NCI-H524 (cell line): ENCODE results near the gene MARCKS.

Experiments used
- DNase-seq, 2 experiments: peaks; one replicate each; lab custom pipeline; 2025; lab: John Stamatoyannopoulos, UW

MARCKS gene

DNA sequence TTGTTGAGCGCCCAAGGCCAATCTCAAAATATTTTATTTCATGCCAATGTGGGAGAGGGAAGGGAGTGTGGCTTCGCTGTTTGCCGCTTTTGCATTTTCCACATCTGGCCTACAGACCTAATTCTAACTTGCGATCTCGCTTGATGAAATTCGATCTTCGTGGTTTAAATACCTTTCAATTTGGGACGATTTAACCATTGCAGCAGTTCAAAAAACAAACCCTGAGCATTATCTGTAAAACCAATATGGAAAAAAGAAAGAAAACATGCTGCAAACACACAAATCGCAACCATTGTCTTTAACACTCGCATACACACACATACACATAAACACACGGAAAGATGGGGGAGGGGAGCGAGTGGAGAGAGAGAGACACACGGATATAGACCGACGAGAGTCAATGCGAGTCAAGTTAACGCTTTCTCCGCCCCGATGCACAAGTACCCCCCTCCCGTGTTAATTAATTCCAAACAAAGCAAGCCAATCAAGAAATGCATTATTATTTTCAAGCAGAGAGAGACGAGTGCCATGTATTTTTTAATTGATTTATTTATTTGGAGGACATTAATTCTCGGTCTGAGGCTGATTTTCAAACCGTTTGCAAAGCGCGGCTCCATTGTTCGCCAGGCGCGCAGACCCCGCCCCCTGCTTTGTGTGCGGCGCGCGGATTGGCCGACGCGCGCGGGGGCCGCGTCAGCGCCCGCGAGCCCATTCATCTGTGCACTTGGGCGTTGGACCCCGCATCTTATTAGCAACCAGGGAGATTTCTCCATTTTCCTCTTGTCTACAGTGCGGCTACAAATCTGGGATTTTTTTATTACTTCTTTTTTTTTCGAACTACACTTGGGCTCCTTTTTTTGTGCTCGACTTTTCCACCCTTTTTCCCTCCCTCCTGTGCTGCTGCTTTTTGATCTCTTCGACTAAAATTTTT, at the start of gene MARCKS:
Gene MARCKS, plus strand, starts transcription at position 721 of the 931 bp plus-strand sequence. CDS start 401 bp downstream, outside the sequence.
- peak; percentile 85 to 92 for DNase-seq

- DNase-seq, result no peak
These were observed 47.3 kb upstream of the MARCKS start for GRCh38 chr6:113809826-113810225.

DNA sequence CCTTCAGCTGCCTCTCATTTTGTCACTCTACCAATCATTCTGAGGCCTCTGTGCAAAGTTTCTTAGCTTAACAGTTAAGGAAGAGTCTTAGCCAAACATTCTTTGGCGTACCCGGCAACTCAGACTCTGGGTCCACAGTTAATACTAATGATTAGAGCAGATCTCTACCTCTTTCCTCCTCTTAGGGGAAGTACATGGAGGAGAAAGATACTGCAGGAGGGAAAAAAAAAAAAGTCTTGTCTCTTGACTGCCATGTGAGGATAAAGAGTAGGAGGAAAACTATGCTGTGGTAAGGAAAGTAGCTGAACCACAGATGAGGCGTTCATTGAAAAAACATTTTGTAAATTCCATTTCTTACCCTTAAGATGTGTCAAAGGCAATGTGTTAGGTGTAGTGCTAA, 44.0 kb upstream of the MARCKS start:
- DNase-seq, result no peak

GRCh38 chr6:113818578-113818977, 38.6 kb upstream of the MARCKS start:
- DNase-seq, result no peak

DNA sequence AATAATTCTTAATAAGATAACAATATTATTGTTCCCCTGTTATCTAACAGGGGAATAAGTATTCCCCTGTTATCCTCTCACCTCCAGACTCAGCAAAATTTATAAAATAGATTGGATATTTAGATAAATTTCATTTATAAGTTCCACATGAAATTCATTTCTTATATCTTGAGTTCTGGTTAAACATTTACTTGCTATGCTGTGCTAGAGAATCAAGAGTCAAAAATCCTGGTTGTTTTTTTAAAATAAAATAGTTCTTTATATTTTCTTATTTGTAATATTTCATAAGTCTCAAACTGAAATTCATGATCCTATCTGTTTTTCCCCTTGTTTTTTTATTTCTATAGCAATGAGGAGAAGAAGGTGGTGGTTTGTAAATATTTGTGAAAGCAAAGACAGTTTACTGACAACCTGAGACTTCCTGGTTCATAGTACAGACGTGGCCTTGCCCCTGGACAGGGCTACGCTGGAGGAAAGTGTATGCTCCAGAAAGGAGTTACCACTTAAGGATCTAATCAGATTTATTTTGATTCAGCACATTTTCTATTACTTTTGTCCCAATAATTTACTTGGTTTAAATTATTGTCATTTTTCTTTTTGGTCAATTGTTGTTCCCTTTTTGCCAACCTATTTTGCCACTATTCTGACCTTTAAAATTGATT, 37.8 kb upstream of the MARCKS start:
- no peak for DNase-seq

GRCh38 chr6:113820761-113821160, 36.4 kb upstream of the MARCKS start:
- DNase-seq, result no peak

GRCh38 chr6:113821445-113821844, 35.7 kb upstream of the MARCKS start:
- no peak for DNase-seq

- no peak for DNase-seq
These were observed 33.2 kb upstream of the MARCKS start for GRCh38 chr6:113823916-113824315.

GRCh38 chr6:113824411-113824810, 32.7 kb upstream of the MARCKS start:
- no peak for DNase-seq

DNA sequence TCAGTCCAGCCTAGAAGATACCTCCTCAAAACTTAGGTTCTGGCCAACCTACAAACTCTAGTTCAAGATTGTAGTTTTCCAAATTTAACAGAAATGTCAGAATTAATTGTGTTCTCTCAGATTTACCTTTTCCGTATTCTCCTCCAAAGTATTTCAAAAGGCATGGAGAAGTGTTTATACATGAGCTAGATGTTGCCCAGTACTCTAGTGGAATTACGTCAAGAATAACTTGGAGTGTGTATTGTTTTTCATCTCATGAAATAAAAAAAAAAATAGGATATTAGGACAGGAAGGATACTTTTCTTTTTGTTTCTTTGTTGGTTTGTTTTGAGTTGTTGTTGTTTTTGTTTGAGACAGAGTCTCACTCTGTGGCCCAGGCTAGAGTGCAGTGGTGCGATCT, 32.3 kb upstream of the MARCKS start:
- DNase-seq, result no peak

DNA sequence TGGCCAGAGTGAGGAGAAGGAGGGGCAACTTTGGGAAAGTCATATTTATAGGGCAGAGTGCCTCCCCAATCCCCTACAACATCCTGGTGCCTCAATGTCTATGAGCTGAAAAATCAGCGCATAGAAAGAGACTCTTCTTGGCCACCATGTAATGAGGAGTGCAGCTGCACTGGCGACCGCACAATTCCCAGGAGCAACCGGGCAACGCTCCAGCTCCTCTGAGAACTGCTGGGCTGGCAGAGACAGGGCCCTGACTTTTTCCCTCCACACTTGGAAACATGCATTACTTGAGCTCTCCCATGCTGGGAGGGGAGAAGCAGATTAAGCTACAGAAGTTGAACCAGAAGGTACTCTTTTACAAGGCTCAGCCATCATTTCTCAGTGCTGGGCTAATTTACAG, 31.4 kb upstream of the MARCKS start:
- peak; percentile 53 to 62 for DNase-seq

- no peak for DNase-seq
These were observed 28.0 kb upstream of the MARCKS start for GRCh38 chr6:113828984-113829695.

DNA sequence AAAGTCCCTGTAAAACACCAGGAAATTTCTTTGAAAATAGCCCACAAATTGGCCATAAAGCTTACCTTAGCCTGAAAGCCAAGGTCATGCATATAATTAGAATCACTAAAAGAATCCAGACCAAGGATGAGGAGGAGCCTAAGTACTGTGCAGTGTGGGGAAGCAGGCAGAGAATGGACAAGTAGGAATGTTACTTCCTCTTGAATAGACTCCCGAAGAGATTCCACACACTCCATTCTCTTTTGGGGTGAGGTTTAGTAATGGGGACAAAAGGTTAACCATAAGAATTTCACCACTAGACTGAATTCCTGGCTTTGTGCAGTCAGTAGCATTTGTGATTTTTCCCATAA, 27.5 kb upstream of the MARCKS start:
- DNase-seq, result no peak

DNA sequence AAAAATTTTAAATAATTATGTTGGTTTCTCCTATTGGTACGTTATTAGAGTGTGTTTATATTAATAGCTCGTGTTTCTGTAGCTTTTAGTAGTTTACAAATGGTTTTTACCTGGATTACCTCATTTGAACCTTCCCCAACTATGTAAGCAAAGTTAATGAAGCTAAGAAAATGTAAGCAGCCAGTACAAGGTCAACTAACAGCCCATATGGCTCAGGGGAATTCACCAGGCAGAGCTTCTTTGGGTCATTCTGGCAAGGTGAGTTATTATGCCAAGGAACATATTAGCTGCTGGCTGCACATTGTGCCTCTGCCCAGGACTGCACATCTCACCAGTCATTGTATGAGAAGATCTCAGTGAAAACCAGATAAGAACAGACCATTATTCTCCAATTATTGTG, 27.0 kb upstream of the MARCKS start:
- no peak for DNase-seq

- DNase-seq, result no peak
These were observed 23.6 kb upstream of the MARCKS start for GRCh38 chr6:113833537-113833936.

GRCh38 chr6:113837170-113837569, 20.0 kb upstream of the MARCKS start:
- DNase-seq, result no peak

GRCh38 chr6:113842165-113842564, 15.0 kb upstream of the MARCKS start:
- DNase-seq, result no peak

DNA sequence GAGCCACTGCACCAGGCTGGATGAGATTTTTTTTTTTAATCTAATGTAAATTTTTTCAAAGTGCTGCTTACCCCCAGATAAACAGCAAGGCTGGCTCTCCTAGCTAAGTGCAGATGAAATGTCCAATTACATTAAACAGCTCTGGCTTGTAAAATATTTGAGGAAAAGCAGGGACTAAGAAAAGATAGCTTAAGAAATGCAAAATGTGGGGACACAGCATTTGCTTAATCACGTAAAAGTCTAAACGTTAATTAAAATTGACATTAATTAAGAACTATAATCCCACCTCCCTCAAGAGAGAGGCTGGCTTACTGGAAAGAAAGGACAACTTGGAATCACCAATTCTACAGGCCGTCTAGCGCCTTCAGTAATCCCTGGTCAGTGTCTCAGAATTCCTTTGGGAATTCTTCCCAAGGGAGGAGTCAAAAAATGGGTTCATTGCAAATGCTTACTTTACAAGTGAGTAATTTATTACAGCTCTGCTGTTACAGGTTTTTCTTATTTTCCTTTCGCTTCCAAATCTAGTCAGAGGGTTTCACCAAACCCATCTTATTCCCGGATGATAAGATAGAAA, 13.6 kb upstream of the MARCKS start:
- DNase-seq, result no peak

GRCh38 chr6:113846577-113846976, 10.6 kb upstream of the MARCKS start:
- DNase-seq, result no peak

DNA sequence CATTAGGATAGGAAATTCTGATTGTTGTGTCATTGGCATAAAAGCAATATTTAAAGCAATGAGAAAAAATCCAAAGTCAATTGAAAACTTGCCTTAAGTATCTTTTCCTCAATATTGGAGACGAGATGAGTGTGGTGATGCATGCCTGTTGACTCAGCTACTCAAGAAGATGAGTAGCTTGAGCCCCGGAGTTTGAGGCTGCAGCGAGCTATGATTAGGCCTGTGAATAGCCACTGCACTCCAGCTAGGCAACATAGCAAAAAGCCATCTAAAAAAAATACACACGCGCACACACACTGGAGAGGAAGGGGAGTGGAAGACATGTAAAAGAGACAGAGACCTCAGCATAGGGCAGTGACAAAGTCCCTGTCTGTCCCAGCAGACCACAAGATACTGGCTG, 9.7 kb upstream of the MARCKS start:
- no peak for DNase-seq

DNA sequence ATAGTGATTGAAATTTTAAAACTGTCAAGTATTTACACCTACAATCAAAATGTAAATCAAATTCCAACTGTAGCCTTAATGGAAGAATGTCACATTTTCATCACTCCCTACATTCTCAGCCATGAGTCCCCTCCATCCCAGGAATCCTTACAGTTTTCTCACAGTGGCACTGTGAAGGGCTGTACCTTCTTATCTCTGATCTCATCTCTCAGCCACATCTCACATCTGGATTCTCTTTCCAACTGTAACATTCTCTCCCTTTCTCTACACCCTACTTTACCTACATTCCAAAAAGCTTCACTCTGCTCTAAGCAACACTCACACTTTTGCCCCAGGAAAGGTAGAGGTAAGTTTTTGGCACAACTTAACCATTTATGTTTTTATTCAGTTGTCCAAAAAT, 8.9 kb upstream of the MARCKS start:
- DNase-seq, result no peak

GRCh38 chr6:113848811-113849210, 8.3 kb upstream of the MARCKS start:
- no peak for DNase-seq
